ENCODE data around the gene LARGE2. TPM values are rescaled to one million over a fixed set of nuclear protein-coding genes. Genes with fewer than 3 reads are reported as not detected.

The LARGE2 gene
- total and polyA plus RNA-seq, 9 of the 15 experiments (the other 6 are each of a cell fraction or from before 2014, with no cell fraction given), result 0.56 to 14.1 (median 6.6) TPM

GRCh38 chr11:45894555-45895247 lies 27.8 kb upstream of the LARGE2 start (continued):
- no peak for TF ChIP-seq BCLAF1 (IDR thresholded peaks at IDR 0.05; ENCODE audit: borderline replicate concordance in 1 of 2, control insufficient read depth in 1 of 2, low read depth in 2 of 2, low read length in 1 of 2)
- no peak for TF ChIP-seq MECOM (CRISPR knock-in tag; IDR thresholded peaks at IDR 0.05)

- intact Hi-C loops (cut with micrococcal nuclease), result no loop called here
- no peak overlapping the region for H3K27ac ChIP-seq (ENCODE audit: extremely low read depth, low read depth, low read length)
- no TSS peak for BruUV-seq (replicated peaks)
- H3K27me3 ChIP-seq (ENCODE audit: control insufficient read depth in 2 of 2, insufficient read depth in 2 of 2, low read length in 2 of 2), result no peaks in the 10 kb centered on the region; a peak in 2 of 5 replicates
- POLR2A ChIA-PET, result interaction anchor here (0.6 to 1.2 kb wide), 3 partner anchors 100 to 287 kb away, joined by 3 to 4 read pairs (median 3); no protein-coding TSS in a partner anchor
- in situ Hi-C loops (cut with MboI), result no loop called here
- peaks cover 6 to 31% of the 10 kb centered on the region in 2 experiments; a peak in 4 of 5 replicates for H3K4me1 ChIP-seq (replicated peaks in 1 of 2; ENCODE audit: control insufficient read depth in 2 of 2, insufficient read depth in 2 of 2, low read length in 2 of 2)
- CTCF ChIA-PET (ENCODE audit: low intra/inter-chr PET ratio), result no interaction called here
- no peaks in the 10 kb centered on the region for H3K79me2 ChIP-seq (ENCODE audit: control insufficient read depth, insufficient read depth, low read length)
- H3K36me3 ChIP-seq (ENCODE audit: control insufficient read depth, insufficient read depth, low read length), result no peaks in the 10 kb centered on the region
- WGBS (ENCODE audit: insufficient coverage, low coverage, missing lambda C conversion rate), result 40% methylated on average over 5 of the region's 8 CpGs
- no peak overlapping the region for H2AFZ ChIP-seq (ENCODE audit: low read depth, low read length)
- FAIRE-seq (no peak), DNase-seq (ENCODE audit: extremely low read depth in 1 of 4, low spot score in 3 of 4) (no peak), ATAC-seq (no peak)
- no peaks in the 10 kb centered on the region for H3K9me1 ChIP-seq (ENCODE audit: control insufficient read depth, insufficient read depth, low read length)
- 0 out of 2 replicates have a peak, but pooled peaks cover 9% of the 10 kb centered on the region for H4K20me1 ChIP-seq (replicated peaks; ENCODE audit: control insufficient read depth, insufficient read depth, low read length)
- no peak overlapping the region for H3K4me3 ChIP-seq
- no peak overlapping the region for H3K4me2 ChIP-seq (ENCODE audit: insufficient read depth, low read length)
- 0 out of 4 replicates have a peak overlapping the region, but pooled peaks of 1 of the 2 experiments have one; percentile 46 for H3K9ac ChIP-seq (ENCODE audit: insufficient read depth in 1 of 2, low read depth in 2 of 2, low read length in 2 of 2)
- H3K9me3 ChIP-seq (replicated peaks; ENCODE audit: control insufficient read depth, insufficient read depth, low read depth, low read length), result no peaks in the 10 kb centered on the region
- TF ChIP-seq BRD4 (IDR thresholded peaks at IDR 0.05), result no peak
- TF ChIP-seq MNT (conservative IDR thresholded peaks at IDR 0.05), result no peak
- no peak for TF ChIP-seq ELF1 (tag; IDR thresholded peaks at IDR 0.05)
- no peak for TF ChIP-seq SMAD4 (CRISPR knock-in tag; conservative IDR thresholded peaks at IDR 0.05)
- no peak for TF ChIP-seq SIRT6 (IDR thresholded peaks at IDR 0.05; ENCODE audit: low read depth, low read length)
- no peak for TF ChIP-seq NEUROD1 (IDR thresholded peaks at IDR 0.05; ENCODE audit: borderline replicate concordance, low read depth, low read length, partially characterized antibody)
- no peak for TF ChIP-seq GABPA (tag; conservative IDR thresholded peaks at IDR 0.05; ENCODE audit: low read depth)
- no peak for TF ChIP-seq NKRF (IDR thresholded peaks at IDR 0.05; ENCODE audit: borderline replicate concordance)
- TF ChIP-seq SNRNP70 (optimal IDR thresholded peaks at IDR 0.05; ENCODE audit: low read depth, low read length), result no peak
- no peak for TF ChIP-seq EP400 (IDR thresholded peaks at IDR 0.05)
These were observed 26.8 kb upstream of the LARGE2 start for GRCh38 chr11:45895553-45896259.

Data from K562 (cell line).